ENCODE data around the gene BBS9.

GRCh38 chr7:33087858-33088257 lies 41.5 kb upstream of the BBS9 start:
- TF ChIP-seq CTCF (IDR thresholded peaks at IDR 0.05; ENCODE audit: low read length) (no peak), EZH2phosphoT487 (IDR thresholded peaks at IDR 0.05; ENCODE audit: low read length) (no peak)
